ENCODE measurements around the gene AP1B1. TPM values are rescaled to one million over a fixed set of nuclear protein-coding genes. Genes with fewer than 3 reads are reported as not detected.

Gene AP1B1
- total and polyA plus RNA-seq, 2 of the 8 experiments (the other 6 are each of a cell fraction or from before 2014, with no cell fraction given): 64.2 to 86.8 TPM

DNA sequence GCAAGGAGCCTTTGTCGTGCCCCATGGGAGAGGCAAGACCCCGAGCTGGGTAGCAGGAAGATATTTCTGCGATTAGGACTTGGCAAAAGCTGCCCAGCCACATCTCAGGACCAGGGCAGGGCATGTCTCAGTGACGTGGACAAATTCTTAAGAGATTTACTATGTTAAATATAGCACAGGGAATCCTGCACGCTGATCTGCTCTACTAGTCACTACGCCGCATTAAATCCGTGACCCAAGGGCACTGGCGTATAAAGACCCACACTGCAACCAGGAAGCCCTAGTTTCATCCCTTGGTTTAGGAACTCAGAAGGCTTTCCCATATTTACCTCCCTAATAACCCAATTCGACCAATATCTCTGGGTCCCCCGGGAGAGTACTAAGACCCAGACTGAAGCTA lies 35.1 kb downstream of the AP1B1 start (continued):
- TF ChIP-seq CHD7 (IDR thresholded peaks at IDR 0.05; ENCODE audit: insufficient replicate concordance, low read length): no peak
- no peak for TF ChIP-seq SRF (IDR thresholded peaks at IDR 0.05; ENCODE audit: low read depth, low read length)
- no peak for TF ChIP-seq TEAD4 (IDR thresholded peaks at IDR 0.05; ENCODE audit: low read depth, low read length)
- TF ChIP-seq POLR2A (IDR thresholded peaks at IDR 0.05; ENCODE audit: control extremely low read depth in 1 of 2, low read depth in 2 of 2, low read length in 2 of 2): no peak
- TF ChIP-seq, protein P1, sequence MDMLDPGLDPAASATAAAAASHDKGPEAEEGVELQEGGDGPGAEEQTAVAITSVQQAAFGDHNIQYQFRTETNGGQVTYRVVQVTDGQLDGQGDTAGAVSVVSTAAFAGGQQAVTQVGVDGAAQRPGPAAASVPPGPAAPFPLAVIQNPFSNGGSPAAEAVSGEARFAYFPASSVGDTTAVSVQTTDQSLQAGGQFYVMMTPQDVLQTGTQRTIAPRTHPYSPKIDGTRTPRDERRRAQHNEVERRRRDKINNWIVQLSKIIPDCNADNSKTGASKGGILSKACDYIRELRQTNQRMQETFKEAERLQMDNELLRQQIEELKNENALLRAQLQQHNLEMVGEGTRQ (IDR thresholded peaks at IDR 0.05; ENCODE audit: low read length): no peak
- no peak for TF ChIP-seq YY1 (IDR thresholded peaks at IDR 0.05; ENCODE audit: low read depth, low read length)
- no peak for TF ChIP-seq SUZ12 (IDR thresholded peaks at IDR 0.05; ENCODE audit: low read length)
- no peak for TF ChIP-seq TAF7 (optimal IDR thresholded peaks at IDR 0.05; ENCODE audit: borderline replicate concordance, low read depth, low read length)
- TF ChIP-seq KDM1A (IDR thresholded peaks at IDR 0.05; ENCODE audit: borderline replicate concordance, low read length): no peak

All from H1 (cell line).